GM18517 (cell line): ENCODE data around the gene GPR155.
"Not testable (repeated sequence)": the region's sequence is repeated elsewhere in the genome, so short reads cannot be mapped to it uniquely, and the experiment has no call there.

Source experiments
- ATAC-seq: cut with Tn5 transposase; IDR thresholded peaks from one replicate; pipeline ENCODE4 v1.9.1; 2021; ENCODE audit warnings: mild to moderate bottlenecking, moderate library complexity; ENCODE audit not compliant: unreplicated experiment

Gene GPR155

GRCh38 chr2:174442546-174443510 lies 44.0 kb downstream of the GPR155 start:
- ATAC-seq, result no peak

GRCh38 chr2:174439950-174440349 lies 46.9 kb downstream of the GPR155 start:
- ATAC-seq, result no peak

- no peak for ATAC-seq
Observed at GRCh38 chr2:174439323-174439722, 47.5 kb downstream of the GPR155 start.

GRCh38 chr2:174438146-174438886 lies 48.5 kb downstream of the GPR155 start:
- ATAC-seq, result no peak

GRCh38 chr2:174436351-174436750 lies 50.5 kb downstream of the GPR155 start:
- ATAC-seq, result no peak

GRCh38 chr2:174431902-174432301 lies 54.9 kb downstream of the GPR155 start:
- ATAC-seq, result no peak

- no peak for ATAC-seq
Observed at GRCh38 chr2:174430066-174430465, 56.8 kb downstream of the GPR155 start.

- no peak for ATAC-seq
Observed at GRCh38 chr2:174428214-174428613, 58.6 kb downstream of the GPR155 start.

- ATAC-seq, result no peak
Observed at GRCh38 chr2:174412256-174412655, 74.6 kb downstream of the GPR155 start.

- ATAC-seq, result not testable (repeated sequence)
Observed at GRCh38 chr2:174410039-174410438, 76.8 kb downstream of the GPR155 start.

- no peak for ATAC-seq
Observed at GRCh38 chr2:174403628-174404027, 83.2 kb downstream of the GPR155 start.

- no peak for ATAC-seq
Observed at GRCh38 chr2:174400853-174401252, 86.0 kb downstream of the GPR155 start.

GRCh38 chr2:174399171-174399570 lies 87.7 kb downstream of the GPR155 start:
- ATAC-seq, result no peak

- ATAC-seq, result no peak
Observed at GRCh38 chr2:174397773-174398172, 89.1 kb downstream of the GPR155 start.

GRCh38 chr2:174395969-174396630 lies 90.7 kb downstream of the GPR155 start:
- peak; percentile 10 for ATAC-seq

GRCh38 chr2:174395284-174395968 lies 91.4 kb downstream of the GPR155 start, which contains the start of gene SCRN3:
Gene SCRN3 (plus strand): TSS chr2:174395730. CDS start chr2:174398284, 2,554 bp downstream.
- ATAC-seq, result peak; percentile 94

- ATAC-seq, result no peak
Observed at GRCh38 chr2:174392706-174393105, 94.1 kb downstream of the GPR155 start.

GRCh38 chr2:174390303-174390702 lies 96.5 kb downstream of the GPR155 start:
- not testable (repeated sequence) for ATAC-seq

- ATAC-seq, result no peak
Observed at GRCh38 chr2:174389542-174389941, 97.3 kb downstream of the GPR155 start.

GRCh38 chr2:174388706-174389105 lies 98.1 kb downstream of the GPR155 start:
- not testable (repeated sequence) for ATAC-seq

GRCh38 chr2:174385201-174385600 lies 101.6 kb downstream of the GPR155 start:
- ATAC-seq, result no peak
